Activated naive CD4-positive, alpha-beta T cell treated with Interleukin-2 at 50 U/mL for 16 hours (primary cell): ENCODE data around the gene NR3C2.

Source experiments
- DNase-seq: peaks from one replicate; pipeline ENCODE4 v3.0.0-alpha.2; 2020

The NR3C2 gene

GRCh38 chr4:148434075-148434773 is 8.0 kb downstream of the NR3C2 start:
- no peak for DNase-seq

- no peak for DNase-seq
Measured at GRCh38 chr4:148431401-148431800, 10.8 kb downstream of the NR3C2 start.

- DNase-seq = no peak
Measured at GRCh38 chr4:148430854-148431253, 11.4 kb downstream of the NR3C2 start.

- no peak for DNase-seq
Measured at GRCh38 chr4:148429206-148429605, 13.0 kb downstream of the NR3C2 start.

- no peak for DNase-seq
Measured at GRCh38 chr4:148426643-148427042, 15.6 kb downstream of the NR3C2 start.

- DNase-seq = no peak
Measured at GRCh38 chr4:148425327-148426110, 16.7 kb downstream of the NR3C2 start.

- no peak for DNase-seq
Measured at GRCh38 chr4:148420397-148420796, 21.8 kb downstream of the NR3C2 start.

- no peak for DNase-seq
Measured at GRCh38 chr4:148415500-148415899, 26.7 kb downstream of the NR3C2 start.

GRCh38 chr4:148412460-148412994 is 29.7 kb downstream of the NR3C2 start:
- DNase-seq = no peak

- DNase-seq = no peak
Measured at GRCh38 chr4:148405161-148405893, 36.9 kb downstream of the NR3C2 start.

GRCh38 chr4:148398988-148399387 is 43.2 kb downstream of the NR3C2 start:
- DNase-seq = no peak

GRCh38 chr4:148397771-148398170 is 44.4 kb downstream of the NR3C2 start:
- no peak for DNase-seq

- DNase-seq = no peak
Measured at GRCh38 chr4:148396986-148397673, 45.1 kb downstream of the NR3C2 start.

GRCh38 chr4:148395771-148396170 is 46.4 kb downstream of the NR3C2 start:
- no peak for DNase-seq

GRCh38 chr4:148391056-148391455 is 51.2 kb downstream of the NR3C2 start:
- DNase-seq = no peak

- DNase-seq = no peak
Measured at GRCh38 chr4:148390311-148390710, 51.9 kb downstream of the NR3C2 start.

GRCh38 chr4:148380291-148380690 is 61.9 kb downstream of the NR3C2 start:
- DNase-seq = no peak

- no peak for DNase-seq
Measured at GRCh38 chr4:148376151-148376550, 66.1 kb downstream of the NR3C2 start.

- no peak for DNase-seq
Measured at GRCh38 chr4:148375584-148375983, 66.6 kb downstream of the NR3C2 start.

- DNase-seq = no peak
Measured at GRCh38 chr4:148373093-148373492, 69.1 kb downstream of the NR3C2 start.

GRCh38 chr4:148369919-148370318 is 72.3 kb downstream of the NR3C2 start:
- no peak for DNase-seq

GRCh38 chr4:148367756-148368155 is 74.5 kb downstream of the NR3C2 start:
- DNase-seq = no peak

GRCh38 chr4:148366251-148366650 is 76.0 kb downstream of the NR3C2 start:
- DNase-seq = no peak
